K562 (cell line): Measurements from ENCODE around the gene ZNF202. TPM values are rescaled to one million over a fixed set of nuclear protein-coding genes. Genes with fewer than 3 reads are reported as not detected.

Experiments used
- ATAC-seq: fragments of 200-7000 bp; cut with Tn5 transposase; 3 replicates; pipeline ENCODE4 v1.9.1; 2020; ENCODE audit warnings: moderate library complexity
- BruUV-seq: library from RNA; stranded (reverse); fragments of 400-500 nt; replicated peaks from 2 replicates; lab custom pipeline; 2021; lab: Mats Ljungman, UMichigan
- CTCF ChIA-PET: fragments of 300-600 bp; formaldehyde crosslinking; extraction: SDS; loops from one replicate; lab custom pipeline; 2021; ENCODE audit warnings: low intra/inter-chr PET ratio; lab: Yijun Ruan, JAX
- POLR2A ChIA-PET: fragments of 300-600, 350-650 bp; sonication (Branson Sonifier 250); formaldehyde crosslinking; extraction: SDS; loops from one replicate; lab custom pipeline; 2021; ENCODE audit warnings: antibody characterized with exemption, inconsistent platforms; lab: Yijun Ruan, JAX
- DNase-seq, 4 experiments: peaks; one replicate each; pipeline versions ENCODE4 v3.0.0 to v3.0.0-alpha.2; 2011 to 2018; ENCODE audit warnings: low spot score in 3 of 4, mixed read lengths in 3 of 4; ENCODE audit errors: extremely low read depth in 1 of 4
- FAIRE-seq: peaks from 2 replicates; lab custom pipeline; 2011; peaks lifted over from hg19 to GRCh38; lab: Jason Lieb, UNC
- H2AFZ ChIP-seq: 2 replicates; pipeline ENCODE4 v1.6.0; 2011; ENCODE audit warnings: low read depth, low read length, control low read depth, inconsistent platforms
- H3K27ac ChIP-seq: fragments of 200-600 bp; 3 replicates; pipeline ENCODE4 v1.8.0; 2011; ENCODE audit warnings: low read depth, mild to moderate bottlenecking, control low read depth, inconsistent platforms, low read length, moderate library complexity, mixed read lengths; ENCODE audit errors: extremely low read depth
- H3K27me3 ChIP-seq, 2 experiments: fragments of 300-600 bp in 1 of 2; 2 replicates in 1 of 2; 3 replicates in 1 of 2; pipeline versions ENCODE4 v1.6.0 to v1.8.0; 2011; ENCODE audit warnings: inconsistent platforms in 2 of 2, low read length in 2 of 2, mild to moderate bottlenecking in 1 of 2, mixed read lengths in 1 of 2, moderate library complexity in 1 of 2; ENCODE audit not compliant: control insufficient read depth in 2 of 2, insufficient read depth in 2 of 2
- H3K36me3 ChIP-seq: fragments of 300-600 bp; 3 replicates; pipeline ENCODE4 v1.8.0; 2011; ENCODE audit warnings: mild to moderate bottlenecking, low read length, inconsistent platforms; ENCODE audit not compliant: control insufficient read depth, insufficient read depth
- H3K4me1 ChIP-seq, 2 experiments: fragments of 200-600 bp in 1 of 2; replicated peaks in 1 of 2; 2 replicates in 1 of 2; 3 replicates in 1 of 2; pipeline versions ENCODE4 v1.5.1 to v1.8.0; 2011; ENCODE audit warnings: inconsistent platforms in 2 of 2, low read length in 2 of 2, mild to moderate bottlenecking in 1 of 2, mixed read lengths in 1 of 2, moderate library complexity in 1 of 2; ENCODE audit not compliant: control insufficient read depth in 2 of 2, insufficient read depth in 2 of 2
- H3K4me2 ChIP-seq: 2 replicates; pipeline ENCODE4 v1.6.1; 2011; ENCODE audit warnings: low read length, control low read depth, inconsistent platforms, mixed read lengths; ENCODE audit not compliant: insufficient read depth
- H3K4me3 ChIP-seq: fragments of 200-600 bp; sonication (generic), shearing (Covaris generic); 2 replicates; pipeline ENCODE4 v1.5.1; 2016; ENCODE audit warnings: control low read depth, inconsistent platforms
- H3K79me2 ChIP-seq: fragments of 200-600 bp; 3 replicates; pipeline ENCODE4 v1.8.0; 2011; ENCODE audit warnings: low read length, inconsistent platforms; ENCODE audit not compliant: control insufficient read depth, insufficient read depth
- H3K9ac ChIP-seq, 2 experiments: 2 replicates each; pipeline versions ENCODE4 v1.6.0 to v1.6.1; 2011; ENCODE audit warnings: low read depth in 2 of 2, low read length in 2 of 2, control low read depth in 1 of 2, inconsistent platforms in 1 of 2, mild to moderate bottlenecking in 1 of 2, mixed read lengths in 1 of 2; ENCODE audit not compliant: insufficient read depth in 1 of 2
- H3K9me1 ChIP-seq: one replicate; pipeline ENCODE4 v1.6.0; 2011; ENCODE audit warnings: inconsistent platforms, mild to moderate bottlenecking, low read length, moderate library complexity; ENCODE audit not compliant: control insufficient read depth, insufficient read depth
- H3K9me3 ChIP-seq: replicated peaks from 2 replicates; pipeline ENCODE4 v1.5.1; 2011; ENCODE audit warnings: low read depth, low read length, inconsistent platforms; ENCODE audit not compliant: control insufficient read depth, insufficient read depth
- H4K20me1 ChIP-seq: replicated peaks from 2 replicates; pipeline ENCODE4 v1.6.1; 2011; ENCODE audit warnings: low read length, inconsistent platforms, mixed read lengths; ENCODE audit not compliant: control insufficient read depth, insufficient read depth
- C11orf30 ChIP-seq: fragments of 450-650 bp; IDR thresholded peaks from 2 replicates; pipeline ENCODE4 v1.6.1; 2016; ENCODE audit warnings: low read depth, mild to moderate bottlenecking
- NFYB ChIP-seq: IDR thresholded peaks from 2 replicates; pipeline ENCODE4 v1.6.1; 2011; ENCODE audit warnings: mild to moderate bottlenecking, moderate library complexity; ENCODE audit not compliant: insufficient read length; ENCODE audit errors: extremely low read depth
- ZNF316 ChIP-seq: fragments of 450-650 bp; IDR thresholded peaks from 2 replicates; pipeline ENCODE4 v1.6.1; 2016
- WGBS: fragments of 100-300 bp; shearing (Covaris generic); methylation state at CpG from one replicate; pipeline ENCODE4 v1.1.6; 2016; ENCODE audit warnings: low coverage, mixed read lengths; ENCODE audit not compliant: insufficient coverage; ENCODE audit errors: missing lambda C conversion rate; 5-methylcytosine and 5-hydroxymethylcytosine counted together
- in situ Hi-C: fragments of 300-500 bp; cut with MboI; formaldehyde crosslinking; loops from 4 replicates; pipeline ENCODE4 v1.15.0; 2018; ENCODE audit warnings: inconsistent platforms, mixed read lengths
- intact Hi-C: fragments of 100-400 bp; cut with micrococcal nuclease; formaldehyde crosslinking; loops from 2 replicates; pipeline ENCODE4 v1.14.2; 2022
- polyA plus RNA-seq, 8 experiments: library from polyadenylated mRNA; depleted of rRNA in 4 of 8; stranded (reverse) in 5 of 8; unstranded in 3 of 8; fragments of >200 nt; fragmentation: Nextera tagmentation in 2 of 8; fragmentation: Illumina TruSeq in 1 of 8; extraction: Ambion mirVana in 2 of 8; extraction: Trizol in 1 of 8; gene quantifications; 2 replicates each; pipeline versions ENCODE4 v1.2.1 to v1.2.3, GENCODE V29; 2011 to 2014; ENCODE audit warnings: inconsistent platforms in 1 of 8, missing spikeins in 1 of 8
- total RNA-seq, 7 experiments: library from RNA; depleted of rRNA in 6 of 7; stranded (reverse); fragments of >200 nt in 6 of 7; fragmentation: Illumina TruSeq in 2 of 7; extraction: Trizol in 2 of 7; gene quantifications; 2 replicates each; pipeline versions ENCODE4 v1.2.1 to v1.2.3, GENCODE V29; 2011 to 2021; ENCODE audit warnings: low replicate concordance in 1 of 7
- TF ChIP-seq, protein P1 (sequence below): fragments of 250-450 bp; sonication (Bioruptor Pico); IDR thresholded peaks from 2 replicates; pipeline ENCODE4 v1.9.0; 2021; ENCODE audit warnings: mild to moderate bottlenecking

ZNF202 gene
- total and polyA plus RNA-seq, 9 of the 15 experiments (the other 6 are each of a cell fraction or from before 2014, with no cell fraction given), result 2.3 to 18.7 (median 12.7) TPM

DNA sequence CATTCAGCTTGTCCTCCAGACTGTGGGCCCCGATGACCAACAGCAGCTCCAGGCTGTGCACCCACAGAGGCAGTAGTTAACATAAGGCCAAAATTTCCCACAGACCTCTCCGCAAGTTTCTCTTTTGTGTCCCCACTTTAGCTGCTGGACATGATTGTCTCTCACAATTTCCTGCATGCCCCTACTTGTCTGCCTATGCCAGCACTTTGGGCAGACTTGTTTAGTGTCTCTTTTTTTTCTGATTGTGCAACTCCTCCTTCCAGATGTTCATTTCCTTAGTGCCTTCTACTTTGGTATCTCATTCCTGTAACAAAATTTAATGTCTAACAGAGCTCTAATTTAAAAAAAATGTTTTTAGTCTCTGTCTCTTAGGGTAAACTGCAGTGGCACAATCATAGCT is 63.2 kb downstream of the ZNF202 start:
- no peaks in the 10 kb centered on the region for H3K36me3 ChIP-seq
- no peaks in the 10 kb centered on the region for H4K20me1 ChIP-seq
- H3K79me2 ChIP-seq, result no peaks in the 10 kb centered on the region
- TF ChIP-seq, protein P1, sequence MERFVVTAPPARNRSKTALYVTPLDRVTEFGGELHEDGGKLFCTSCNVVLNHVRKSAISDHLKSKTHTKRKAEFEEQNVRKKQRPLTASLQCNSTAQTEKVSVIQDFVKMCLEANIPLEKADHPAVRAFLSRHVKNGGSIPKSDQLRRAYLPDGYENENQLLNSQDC (CRISPR knock-in tag), result no peak
- H3K9ac ChIP-seq, result no peak overlapping the region
- WGBS, result 0% methylated on average over 1 of the region's 2 CpGs
- CTCF ChIA-PET, result no interaction called here
- no peaks in the 10 kb centered on the region; a peak in 1 of 5 replicates for H3K27me3 ChIP-seq
- no peaks in the 10 kb centered on the region for H3K9me1 ChIP-seq
- no peak for FAIRE-seq
- H2AFZ ChIP-seq, result no peak overlapping the region
- ATAC-seq, result no peak
- H3K4me3 ChIP-seq, result no peak overlapping the region
- DNase-seq, result no peak
- H3K27ac ChIP-seq, result no peak overlapping the region
- POLR2A ChIA-PET, result no interaction called here
- intact Hi-C loops (no loop called here), in situ Hi-C loops (no loop called here)
- no TSS peak for BruUV-seq
- H3K4me1 ChIP-seq, result no peaks in the 10 kb centered on the region
- no peaks in the 10 kb centered on the region for H3K9me3 ChIP-seq
- H3K4me2 ChIP-seq, result no peak overlapping the region

- WGBS, result 0% methylated on average over 2 of the region's 2 CpGs
- Histone ChIP-seq H3K4me1 (no peaks in the 10 kb centered on the region), H3K4me3 (no peak overlapping the region), H3K36me3 (no peaks in the 10 kb centered on the region), H3K9me1 (no peaks in the 10 kb centered on the region), H3K27me3 (no peaks in the 10 kb centered on the region), H4K20me1 (no peaks in the 10 kb centered on the region), H3K27ac (no peak overlapping the region), H2AFZ (no peak overlapping the region), H3K9me3 (no peaks in the 10 kb centered on the region), H3K4me2 (no peak overlapping the region), H3K9ac (no peak overlapping the region), H3K79me2 (no peaks in the 10 kb centered on the region)
- in situ Hi-C loops (no loop called here), intact Hi-C loops (no loop called here)
- CTCF ChIA-PET, result no interaction called here
- FAIRE-seq (no peak), ATAC-seq (no peak), DNase-seq (no peak)
- POLR2A ChIA-PET, result no interaction called here
- TF ChIP-seq C11orf30, result peak; percentile 32; the same call in 1 of the 2 replicates
- TF ChIP-seq NFYB, result no peak
- TF ChIP-seq ZNF316, result peak; percentile 61; the same call in 1 of the 2 replicates
- BruUV-seq, result no TSS peak
Measured at GRCh38 chr11:123677510-123677909, 64.0 kb downstream of the ZNF202 start.
